ENCODE data around the gene SYT8.
"Not testable (repeated sequence)": the region's sequence is repeated elsewhere in the genome, so short reads cannot be mapped to it uniquely, and the experiment has no call there.

Gene SYT8

DNA sequence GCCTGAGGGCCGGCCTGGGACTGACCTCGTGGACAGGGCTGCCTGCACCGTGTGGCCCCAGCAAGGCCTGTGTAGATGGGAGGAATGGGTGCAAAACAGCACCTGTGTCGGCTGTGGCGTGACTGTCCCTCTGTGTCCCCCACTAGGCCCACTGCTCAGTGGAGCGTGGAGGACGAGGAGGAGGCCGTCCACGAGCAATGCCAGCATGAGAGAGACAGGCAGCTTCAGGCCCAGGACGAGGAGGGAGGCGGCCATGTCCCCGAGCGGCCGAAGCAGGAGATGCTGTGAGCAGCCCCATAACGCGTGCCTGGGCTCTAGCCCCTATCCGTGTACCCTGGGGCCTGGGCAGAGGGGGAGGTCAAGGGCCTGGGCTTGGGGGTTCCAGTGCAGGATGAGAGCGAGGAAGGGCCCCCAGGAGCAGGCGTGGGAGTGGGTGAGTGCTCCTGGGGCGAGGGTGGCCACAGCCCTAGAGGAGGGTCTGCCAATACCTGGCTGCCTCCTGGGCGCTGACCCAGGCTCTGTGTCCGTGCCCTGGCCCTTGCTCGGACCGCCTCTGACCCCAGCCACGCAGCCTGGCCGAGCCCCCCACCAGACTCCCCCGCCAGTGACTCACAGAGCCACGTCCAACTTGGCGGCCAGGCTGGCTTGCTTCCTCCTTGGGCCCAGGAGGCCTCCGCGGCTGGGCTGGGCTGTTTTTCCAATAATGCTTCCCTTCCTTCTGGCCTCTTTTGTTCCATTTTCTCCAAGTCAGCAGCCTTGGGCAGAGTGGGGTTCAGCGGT lies 45.3 kb downstream of the SYT8 start:
- no peak overlapping the region for H3K27ac ChIP-seq
- DNase-seq (ENCODE audit: low read depth, low spot score) = no peak

DNA sequence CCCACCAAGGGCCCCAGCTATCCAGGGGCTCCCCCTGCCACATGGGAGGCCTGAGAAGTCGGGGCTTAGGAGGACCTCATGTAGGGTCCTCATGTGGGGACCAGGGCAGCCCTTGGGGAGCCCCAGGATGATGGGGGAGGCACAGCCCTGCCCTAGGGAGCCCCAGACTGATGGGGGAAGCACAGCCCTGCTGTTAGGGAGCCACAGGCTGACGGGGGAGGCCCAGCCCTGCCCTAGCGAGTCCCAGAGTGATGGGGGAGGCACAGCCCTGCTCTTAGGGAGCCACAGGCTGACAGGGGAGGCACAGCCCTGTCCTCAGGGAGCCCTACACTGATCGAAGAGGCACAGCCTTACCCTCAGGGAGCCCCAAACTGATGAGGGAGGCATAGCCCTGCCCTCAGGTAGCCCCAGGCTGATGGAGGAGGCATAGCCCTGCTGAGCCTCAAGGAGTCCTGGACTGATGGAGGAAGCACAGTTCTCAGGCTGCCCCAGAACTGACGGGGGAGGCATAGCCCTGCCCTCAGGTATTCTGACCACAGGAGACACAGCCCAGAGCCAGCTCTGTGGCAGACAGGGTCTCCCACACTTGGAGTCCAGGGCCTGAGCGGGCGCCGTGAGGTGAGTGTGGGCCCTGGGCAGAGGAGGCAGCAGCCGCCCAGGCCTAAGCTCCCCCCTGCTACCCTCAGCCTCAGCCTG lies 46.1 kb downstream of the SYT8 start:
- H3K27ac ChIP-seq = no peak overlapping the region
- no peak for DNase-seq (ENCODE audit: low read depth, low spot score)

DNA sequence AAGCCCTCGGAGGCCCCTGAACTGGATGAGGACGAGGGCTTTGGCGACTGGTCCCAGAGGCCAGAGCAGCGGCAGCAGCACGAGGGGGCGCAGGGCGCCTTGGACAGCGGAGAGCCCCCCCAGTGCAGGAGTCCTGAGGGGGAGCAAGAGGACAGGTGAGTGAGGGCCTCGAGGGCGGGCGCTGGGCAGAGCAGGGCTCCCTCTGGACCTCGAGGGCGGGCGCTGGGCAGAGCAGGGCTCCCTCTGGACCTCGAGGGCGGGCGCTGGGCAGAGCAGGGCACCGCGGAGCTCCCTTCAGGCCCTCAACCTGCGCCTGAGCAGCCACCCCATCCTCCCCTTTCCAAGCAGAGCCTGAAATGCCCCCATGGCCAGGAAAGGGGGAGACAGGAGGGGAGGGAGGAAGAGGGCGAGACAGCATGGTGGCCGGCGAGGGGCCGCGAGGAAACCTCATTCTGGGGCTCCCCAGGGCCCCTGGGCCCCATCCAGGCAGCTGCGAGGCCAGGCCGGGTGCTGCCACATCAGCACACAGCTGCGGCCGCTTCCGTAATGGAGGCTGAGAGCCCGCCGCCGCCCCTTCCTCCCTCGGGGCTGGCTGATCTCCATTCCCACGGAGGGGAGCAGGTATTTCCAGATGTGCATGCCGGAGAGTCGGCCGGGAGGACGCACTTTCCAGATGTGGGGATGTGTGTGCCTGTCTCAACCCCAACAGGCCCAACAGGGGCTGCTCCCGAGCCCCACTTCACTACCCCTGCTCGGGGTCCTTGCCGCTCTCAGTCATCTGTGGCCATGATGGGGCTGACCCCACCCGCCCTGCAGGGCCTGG lies 46.9 kb downstream of the SYT8 start:
- no peak for DNase-seq (ENCODE audit: low read depth, low spot score)
- no peak overlapping the region for H3K27ac ChIP-seq

DNA sequence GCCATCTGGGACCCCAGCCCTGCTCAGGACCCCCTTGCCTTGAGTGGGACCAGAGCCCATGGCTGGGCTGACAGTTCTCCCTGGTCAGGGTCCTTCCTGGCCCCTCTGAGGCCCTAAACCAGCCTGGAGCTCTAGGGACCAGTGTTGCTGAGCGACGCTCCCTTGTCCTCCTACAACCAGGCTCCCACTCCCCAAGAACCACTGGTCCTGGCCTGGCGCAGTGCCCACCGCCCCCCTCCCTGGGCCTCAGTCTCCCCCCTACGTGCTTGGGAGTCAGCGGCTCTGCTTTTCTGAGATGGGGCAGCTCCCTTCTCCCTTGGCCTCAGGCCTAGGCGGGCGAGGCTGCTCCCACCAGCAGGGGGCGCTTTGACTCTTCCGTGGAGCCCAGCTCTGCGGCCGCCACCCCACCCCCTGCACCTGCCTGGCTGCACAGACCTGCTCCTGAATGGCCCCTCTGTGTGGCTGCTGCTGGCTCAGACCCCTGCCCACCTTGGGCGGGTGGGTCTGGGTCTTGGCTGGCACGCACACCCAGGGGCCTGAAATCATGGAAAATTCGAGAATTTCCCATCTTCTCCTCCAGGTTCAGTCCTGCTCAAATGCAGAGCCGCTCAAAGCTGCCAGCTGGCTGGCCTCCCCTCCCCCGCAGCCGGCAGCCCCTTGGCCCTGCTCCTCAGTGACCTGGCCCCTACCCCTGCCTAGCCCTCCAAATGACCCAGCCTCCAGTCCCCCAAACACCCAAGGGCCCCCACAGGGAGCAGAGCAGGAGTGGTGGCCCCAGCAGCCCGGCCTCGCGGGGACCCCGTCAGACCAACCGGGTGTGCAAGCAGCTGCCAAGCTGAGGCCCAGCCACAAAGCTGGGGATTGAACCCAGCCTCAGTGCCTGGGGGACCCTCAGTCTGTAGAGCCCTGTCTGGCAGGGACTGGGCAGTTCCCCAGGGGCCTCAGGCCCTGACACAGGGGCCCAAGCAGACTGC lies 47.8 kb downstream of the SYT8 start:
- no peak overlapping the region for H3K27ac ChIP-seq
- DNase-seq (ENCODE audit: low read depth, low spot score) = peak; percentile 1

DNA sequence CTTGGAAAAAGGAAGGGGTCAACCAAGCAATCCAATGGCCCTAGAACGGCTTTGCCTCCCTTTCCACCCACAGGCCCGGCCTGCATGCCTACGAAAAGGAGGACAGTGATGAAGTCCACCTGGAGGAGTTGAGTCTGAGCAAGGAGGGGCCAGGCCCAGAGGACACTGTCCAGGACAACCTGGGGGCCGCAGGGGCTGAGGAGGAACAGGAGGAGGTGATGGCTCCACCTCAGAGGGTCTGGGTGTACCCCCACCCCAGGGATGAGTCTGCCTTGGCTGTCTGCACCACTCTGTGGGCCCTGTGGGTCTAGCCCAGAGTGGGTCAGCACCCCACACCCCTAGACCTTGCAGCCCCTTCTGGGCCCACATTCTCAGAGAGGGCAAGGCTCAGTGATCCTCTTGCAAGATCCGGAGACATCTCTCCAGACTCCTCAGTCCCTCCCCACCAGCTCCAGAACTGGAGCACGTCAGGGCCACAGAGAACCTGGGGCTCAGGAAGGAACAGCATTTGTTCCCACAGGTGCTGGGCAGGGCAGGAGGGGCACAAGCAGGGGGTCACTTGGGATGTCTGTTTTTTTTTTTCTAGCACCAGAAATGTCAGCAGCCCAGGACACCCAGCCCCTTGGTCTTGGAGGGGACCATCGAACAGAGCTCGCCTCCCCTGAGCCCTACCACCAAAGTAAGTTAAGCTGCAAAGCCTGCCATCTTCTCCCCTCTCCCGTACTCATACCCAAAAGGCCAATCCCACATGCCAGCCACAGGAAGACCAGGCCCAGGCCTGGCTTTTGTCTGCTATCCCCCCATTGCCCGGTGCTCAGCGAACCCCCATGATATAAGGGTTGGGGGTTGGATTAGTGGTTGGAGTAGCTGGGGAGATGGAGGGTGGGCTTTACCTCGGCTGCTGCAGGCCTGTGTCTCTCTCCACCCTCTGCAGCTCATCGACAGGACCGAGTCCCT lies 48.8 kb downstream of the SYT8 start:
- H3K27ac ChIP-seq = no peak overlapping the region
- DNase-seq (ENCODE audit: low read depth, low spot score) = no peak

GRCh38 chr11:1884303-1884700 lies 49.5 kb downstream of the SYT8 start:
- no peak for DNase-seq (ENCODE audit: low read depth, low spot score)
- H3K27ac ChIP-seq = no peak overlapping the region

DNA sequence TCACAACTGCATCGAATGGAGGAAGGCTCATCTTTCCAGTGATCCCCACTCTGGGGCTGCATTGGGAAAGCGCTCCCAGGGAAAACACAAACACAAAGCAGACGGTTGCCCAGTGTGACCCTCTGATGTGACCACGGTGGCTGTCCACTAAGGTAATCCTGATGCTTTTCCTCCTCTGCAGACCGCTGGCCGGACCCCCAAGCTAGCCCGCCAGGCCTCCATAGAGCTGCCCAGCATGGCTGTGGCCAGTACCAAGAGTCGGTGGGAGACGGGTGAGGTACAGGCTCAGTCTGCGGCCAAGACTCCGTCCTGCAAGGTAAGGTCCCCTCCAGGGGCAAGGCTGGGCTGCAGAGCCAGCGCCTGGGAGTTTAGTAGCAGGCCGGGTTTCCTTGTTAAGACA lies 51.8 kb downstream of the SYT8 start:
- DNase-seq (ENCODE audit: low read depth, low spot score); H3K27ac ChIP-seq: not testable (repeated sequence)
